H1 (cell line): ENCODE results near the gene SHQ1. TPM values are rescaled to one million over a fixed set of nuclear protein-coding genes. Genes with fewer than 3 reads are reported as not detected.

Experiments used
- CTCF ChIA-PET: fragments of 300-600 bp; sonication (Branson Sonifier 250); formaldehyde crosslinking; loops from one replicate; lab custom pipeline; 2021; ENCODE audit not compliant: partially characterized antibody; lab: Charles Lee
- POLR2A ChIA-PET: fragments of 300-600 bp; sonication (Branson Sonifier 250); formaldehyde crosslinking; loops from one replicate; lab custom pipeline; 2021; ENCODE audit warnings: inconsistent platforms; ENCODE audit not compliant: partially characterized antibody; lab: Charles Lee
- DNase-seq, 2 experiments: peaks; one replicate each; pipeline versions ENCODE4 v3.0.0 to v3.0.0-alpha.2; 2010 to 2022; ENCODE audit warnings: low spot score in 2 of 2, low read depth in 1 of 2, mixed read lengths in 1 of 2
- FAIRE-seq: peaks from 2 replicates; lab custom pipeline; 2011; peaks lifted over from hg19 to GRCh38; lab: Jason Lieb, UNC
- H2AFZ ChIP-seq: 2 replicates; pipeline ENCODE4 v1.8.1; 2012; ENCODE audit warnings: low read length, inconsistent platforms
- H2AK5ac ChIP-seq: 2 replicates; pipeline ENCODE4 v1.6.1; 2013; ENCODE audit warnings: low read depth, low read length
- H2BK120ac ChIP-seq: replicated peaks from 2 replicates; pipeline ENCODE3; 2013; ENCODE audit warnings: low read depth, low read length, inconsistent platforms
- H2BK12ac ChIP-seq: 2 replicates; pipeline ENCODE4 v1.6.1; 2013; ENCODE audit warnings: low read depth, low read length
- H2BK15ac ChIP-seq: 2 replicates; pipeline ENCODE4 v1.6.1; 2013; ENCODE audit warnings: low read length
- H2BK20ac ChIP-seq: 2 replicates; pipeline ENCODE4 v1.6.1; 2013; ENCODE audit warnings: low read length
- H2BK5ac ChIP-seq: 2 replicates; pipeline ENCODE4 v1.6.1; 2013; ENCODE audit warnings: low read depth, low read length
- H3K14ac ChIP-seq: 2 replicates; pipeline ENCODE4 v1.6.1; 2013; ENCODE audit warnings: inconsistent platforms; ENCODE audit not compliant: insufficient read length
- H3K18ac ChIP-seq: 2 replicates; pipeline ENCODE4 v1.6.1; 2013; ENCODE audit warnings: low read length; ENCODE audit errors: extremely low read depth
- H3K23ac ChIP-seq: 2 replicates; pipeline ENCODE4 v1.6.1; 2013; ENCODE audit warnings: inconsistent platforms; ENCODE audit not compliant: insufficient read length
- H3K23me2 ChIP-seq: 2 replicates; pipeline ENCODE4 v1.6.1; 2013; ENCODE audit warnings: low read depth, low read length
- H3K27ac ChIP-seq: 2 replicates; pipeline ENCODE4 v1.6.1; 2011; ENCODE audit warnings: low read depth, low read length, inconsistent platforms
- H3K27me3 ChIP-seq, 4 experiments: replicated peaks in 1 of 4; 1 replicate in 1 of 4; 2 replicates in 3 of 4; pipeline versions ENCODE4 v1.6.1 to v1.8.1; 2011 to 2013; ENCODE audit warnings: low read length in 3 of 4, mild to moderate bottlenecking in 3 of 4, inconsistent platforms in 2 of 4, mixed read lengths in 2 of 4, moderate library complexity in 1 of 4; ENCODE audit not compliant: control insufficient read depth in 3 of 4, insufficient read depth in 3 of 4; ENCODE audit errors: extremely low read depth in 1 of 4
- H3K36me3 ChIP-seq, 4 experiments: 2 replicates each; pipeline versions ENCODE4 v1.6.1 to v1.8.1; 2011 to 2013; ENCODE audit warnings: mild to moderate bottlenecking in 4 of 4, low read length in 3 of 4, moderate library complexity in 2 of 4, control low read depth in 1 of 4, inconsistent platforms in 1 of 4; ENCODE audit not compliant: insufficient read depth in 4 of 4, control insufficient read depth in 2 of 4
- H3K4ac ChIP-seq: replicated peaks from 2 replicates; pipeline ENCODE3; 2013; ENCODE audit warnings: low read length, low read depth, mixed read lengths, inconsistent platforms; ENCODE audit not compliant: insufficient read length
- H3K4me1 ChIP-seq, 4 experiments: replicated peaks in 1 of 4; 1 replicate in 1 of 4; 2 replicates in 3 of 4; pipeline versions ENCODE4 v1.6.1 to v1.8.1; 2011 to 2013; ENCODE audit warnings: low read length in 3 of 4, inconsistent platforms in 2 of 4, mixed read lengths in 1 of 4; ENCODE audit not compliant: insufficient read depth in 4 of 4, control insufficient read depth in 3 of 4
- H3K4me2 ChIP-seq, 2 experiments: 2 replicates each; pipeline versions ENCODE4 v1.6.1 to v1.8.1; 2011 to 2013; ENCODE audit warnings: low read depth in 2 of 2, low read length in 2 of 2, control low read depth in 1 of 2, inconsistent platforms in 1 of 2, mild to moderate bottlenecking in 1 of 2; ENCODE audit not compliant: insufficient read depth in 1 of 2
- H3K4me3 ChIP-seq, 4 experiments: fragments of 200-600, 300-600 bp in 1 of 4; sonication (generic), shearing (Covaris generic), sonication (Bioruptor Twin) in 1 of 4; 2 replicates each; pipeline versions ENCODE4 v1.5.1 to v1.8.1; 2011 to 2016; ENCODE audit warnings: low read length in 4 of 4, low read depth in 3 of 4, control low read depth in 2 of 4, inconsistent platforms in 2 of 4, mild to moderate bottlenecking in 2 of 4, mixed read lengths in 1 of 4, moderate library complexity in 1 of 4; ENCODE audit not compliant: insufficient read depth in 2 of 4; ENCODE audit errors: extremely low read depth in 1 of 4
- H3K56ac ChIP-seq: replicated peaks from 2 replicates; pipeline ENCODE3; 2013; ENCODE audit warnings: low read depth, mild to moderate bottlenecking, mixed read lengths, low read length, inconsistent platforms; ENCODE audit not compliant: insufficient read length
- H3K79me1 ChIP-seq: 2 replicates; pipeline ENCODE4 v1.6.1; 2013; ENCODE audit warnings: low read depth, low read length, control low read depth
- H3K79me2 ChIP-seq, 2 experiments: 2 replicates each; pipeline versions ENCODE4 v1.6.1 to v1.8.1; 2012 to 2013; ENCODE audit warnings: low read length in 2 of 2, mild to moderate bottlenecking in 2 of 2, inconsistent platforms in 1 of 2; ENCODE audit not compliant: insufficient read depth in 2 of 2, control insufficient read depth in 1 of 2
- H3K9ac ChIP-seq, 4 experiments: replicated peaks in 1 of 4; 1 replicate in 1 of 4; 2 replicates in 3 of 4; pipeline versions ENCODE4 v1.6.1 to v1.8.1; 2011 to 2013; ENCODE audit warnings: low read depth in 3 of 4, low read length in 3 of 4, control low read depth in 2 of 4, mild to moderate bottlenecking in 2 of 4, moderate library complexity in 2 of 4, inconsistent platforms in 1 of 4; ENCODE audit errors: extremely low read depth in 1 of 4
- H3K9me3 ChIP-seq, 2 experiments: 2 replicates each; pipeline versions ENCODE4 v1.6.1 to v1.8.1; 2012 to 2013; ENCODE audit warnings: mild to moderate bottlenecking in 2 of 2, moderate library complexity in 2 of 2, control low read depth in 1 of 2, inconsistent platforms in 1 of 2, low read depth in 1 of 2, low read length in 1 of 2, mixed read lengths in 1 of 2; ENCODE audit not compliant: insufficient read depth in 2 of 2
- H4K20me1 ChIP-seq, 2 experiments: replicated peaks in 1 of 2; 2 replicates each; pipeline versions ENCODE3 to v1.8.1; 2011 to 2013; ENCODE audit warnings: inconsistent platforms in 2 of 2, low read length in 2 of 2, mild to moderate bottlenecking in 1 of 2; ENCODE audit not compliant: insufficient read depth in 2 of 2, control insufficient read depth in 1 of 2
- H4K5ac ChIP-seq: 2 replicates; pipeline ENCODE4 v1.6.1; 2013; ENCODE audit warnings: low read length, low read depth, mixed read lengths, inconsistent platforms; ENCODE audit not compliant: insufficient read length
- H4K8ac ChIP-seq: 2 replicates; pipeline ENCODE4 v1.8.0; 2013; ENCODE audit warnings: mild to moderate bottlenecking, moderate library complexity, low read length, inconsistent platforms; ENCODE audit not compliant: insufficient read depth; ENCODE audit errors: extremely low read depth
- H4K91ac ChIP-seq: replicated peaks from 2 replicates; pipeline ENCODE3; 2013; ENCODE audit warnings: low read length, mixed read lengths, inconsistent platforms; ENCODE audit not compliant: insufficient read length
- CBX5 ChIP-seq: fragments of 300-800, 300-1000 bp; sonication (generic); IDR thresholded peaks from 2 replicates; pipeline ENCODE4 v1.7.1; 2016; ENCODE audit warnings: antibody characterized with exemption, low read length, low read depth
- CHD1 ChIP-seq: IDR thresholded peaks from 2 replicates; pipeline ENCODE4 v1.6.1; 2012; ENCODE audit warnings: low read depth, low read length, improper control_type of control experiment
- CTBP2 ChIP-seq: IDR thresholded peaks from 2 replicates; pipeline ENCODE4 v1.7.0; 2011; ENCODE audit warnings: borderline replicate concordance, mild to moderate bottlenecking, moderate library complexity, mixed read lengths, low read length; ENCODE audit not compliant: insufficient read depth, insufficient read length
- USF2 ChIP-seq: IDR thresholded peaks from 2 replicates; pipeline ENCODE4 v1.6.1; 2011; ENCODE audit warnings: low read length, improper control_type of control experiment
- polyA plus RNA-seq, 7 experiments: library from polyadenylated mRNA; depleted of rRNA in 3 of 7; stranded (reverse) in 5 of 7; unstranded in 2 of 7; fragments of >200 nt in 5 of 7; fragments of 200-250 nt in 2 of 7; gene quantifications; 1 replicate in 5 of 7; 2 replicates in 1 of 7; 4 replicates in 1 of 7; pipeline versions ENCODE4 v1.2.1 to v1.2.3, GENCODE V29; 2011 to 2013; ENCODE audit warnings: missing spikeins in 2 of 7, mixed read lengths in 2 of 7
- total RNA-seq: library from RNA; stranded (reverse); fragmentation: NEBNext Ultra II Directional; extraction: Animal tissue kit (Norgen Biotek cat#: 25700); gene quantifications from 2 replicates; pipeline ENCODE4 v1.2.1, GENCODE V29; 2021

The SHQ1 gene
- total and polyA plus RNA-seq, 2 of the 8 experiments (the other 6 are each of a cell fraction or from before 2014, with no cell fraction given) = 10.7 to 34.4 TPM

GRCh38 chr3:72829701-72830100, 18.5 kb downstream of the SHQ1 start:
- Histone ChIP-seq H2AK5ac (no peak overlapping the region), H3K23ac (no peak overlapping the region), H3K4me2 (no peak overlapping the region), H2BK15ac (no peak overlapping the region), H3K79me2 (no peaks in the 10 kb centered on the region), H4K91ac (no peak overlapping the region), H3K79me1 (no peaks in the 10 kb centered on the region), H3K56ac (no peak overlapping the region), H3K9me3 (no peaks in the 10 kb centered on the region), H3K4me3 (no peak overlapping the region), H2BK12ac (no peak overlapping the region), H3K14ac (no peak overlapping the region), H4K5ac (no peak overlapping the region), H3K23me2 (no peaks in the 10 kb centered on the region), H4K20me1 (no peaks in the 10 kb centered on the region), H3K4ac (no peak overlapping the region), H4K8ac (no peak overlapping the region), H2AFZ (no peak overlapping the region), H2BK120ac (no peak overlapping the region), H3K4me1 (no peaks in the 10 kb centered on the region), H2BK5ac (no peak overlapping the region), H3K27ac (no peak overlapping the region), H3K18ac (no peak overlapping the region), H2BK20ac (no peak overlapping the region), H3K36me3 (no peaks in the 10 kb centered on the region; a peak in 1 of 8 replicates), H3K27me3 (no peaks in the 10 kb centered on the region), H3K9ac (no peak overlapping the region)
- DNase-seq = no peak
- ChIA-PET CTCF (no interaction called here), POLR2A (no interaction called here)
- FAIRE-seq = no peak
- no peak for TF ChIP-seq CHD1
- TF ChIP-seq CTBP2 = no peak
- TF ChIP-seq USF2 = no peak
- TF ChIP-seq CBX5 = no peak
